Calu3 (cell line): ENCODE results near the gene CTAGE1. TPM values are rescaled to one million over a fixed set of nuclear protein-coding genes. Genes with fewer than 3 reads are reported as not detected.

Source experiments
- BruUV-seq: library from RNA; stranded (reverse); fragments of 400-500 nt; replicated peaks from 2 replicates; lab custom pipeline; 2021; lab: Mats Ljungman, UMichigan
- CTCF ChIA-PET: fragments of 300-600 bp; sonication (Branson Sonifier 250); formaldehyde crosslinking; loops from one replicate; lab custom pipeline; 2022; ENCODE audit warnings: antibody characterized with exemption; lab: Charles Lee
- DNase-seq: peaks from one replicate; pipeline ENCODE4 v3.0.0; 2022
- H3K27ac Mint-ChIP-seq: one replicate; pipeline ENCODE4 v1.8.0; 2022; ENCODE audit warnings: mixed read lengths; ENCODE audit not compliant: unreplicated experiment
- H3K27me3 Mint-ChIP-seq: one replicate; pipeline ENCODE4 v1.8.0; 2022; ENCODE audit warnings: mixed read lengths; ENCODE audit not compliant: unreplicated experiment
- H3K36me3 Mint-ChIP-seq: one replicate; pipeline ENCODE4 v1.8.0; 2022; ENCODE audit warnings: mild to moderate bottlenecking, moderate library complexity, mixed read lengths; ENCODE audit not compliant: insufficient read depth, unreplicated experiment
- H3K4me1 Mint-ChIP-seq: one replicate; pipeline ENCODE4 v1.8.0; 2022; ENCODE audit warnings: mild to moderate bottlenecking, low read depth, mixed read lengths; ENCODE audit not compliant: unreplicated experiment
- H3K4me3 Mint-ChIP-seq: one replicate; pipeline ENCODE4 v1.8.0; 2022; ENCODE audit warnings: mild to moderate bottlenecking, low read depth, moderate library complexity, mixed read lengths; ENCODE audit not compliant: unreplicated experiment
- H3K9me3 Mint-ChIP-seq: one replicate; pipeline ENCODE4 v1.8.0; 2022; ENCODE audit warnings: low read depth, mixed read lengths; ENCODE audit not compliant: unreplicated experiment
- CTCF ChIP-seq: fragments of 200-600 bp; IDR thresholded peaks from one replicate; pipeline ENCODE4 v1.8.0; 2022; ENCODE audit warnings: antibody characterized with exemption; ENCODE audit not compliant: unreplicated experiment
- intact Hi-C: fragments of 100-400 bp; cut with micrococcal nuclease; formaldehyde crosslinking; loops from one replicate; pipeline ENCODE4 v1.10.0; 2022; ENCODE audit not compliant: unreplicated experiment
- total RNA-seq: library from RNA; stranded (reverse); gene quantifications from 2 replicates; pipeline ENCODE4 v1.2.3, GENCODE V29; 2022

The CTAGE1 gene
- total RNA-seq, 1 experiment from 2014 or later, result not detected

- H3K36me3 Mint-ChIP-seq, result peaks cover 8% of the 10 kb centered on the region
- BruUV-seq, result no TSS peak
- TF ChIP-seq CTCF, result no peak
- no peaks in the 10 kb centered on the region for H3K9me3 Mint-ChIP-seq
- peaks cover 67% of the 10 kb centered on the region for H3K4me1 Mint-ChIP-seq
- H3K27me3 Mint-ChIP-seq, result no peaks in the 10 kb centered on the region
- intact Hi-C loops, result loop anchor here (10.0 kb wide), 1 partner anchor 251 kb away; no protein-coding TSS in a partner anchor
- H3K4me3 Mint-ChIP-seq, result no peak overlapping the region
- DNase-seq, result no peak
- CTCF ChIA-PET, result no interaction called here
- no peak overlapping the region for H3K27ac Mint-ChIP-seq
These were observed 18.4 kb upstream of the CTAGE1 start for GRCh38 chr18:22436136-22436535.

- no peak overlapping the region for H3K27ac Mint-ChIP-seq
- peaks cover 8% of the 10 kb centered on the region for H3K36me3 Mint-ChIP-seq
- H3K27me3 Mint-ChIP-seq, result no peaks in the 10 kb centered on the region
- H3K9me3 Mint-ChIP-seq, result no peaks in the 10 kb centered on the region
- peaks cover 69% of the 10 kb centered on the region for H3K4me1 Mint-ChIP-seq
- no peak overlapping the region for H3K4me3 Mint-ChIP-seq
- intact Hi-C loops, result loop anchor here (10.0 kb wide), 1 partner anchor 250 kb away; no protein-coding TSS in a partner anchor
- no TSS peak for BruUV-seq
- CTCF ChIA-PET, result interaction anchor here (0.8 kb wide), 1 partner anchor 31 kb away, joined by 3 read pairs; no protein-coding TSS in a partner anchor
- TF ChIP-seq CTCF, result no peak
- no peak for DNase-seq
These were observed 17.4 kb upstream of the CTAGE1 start for GRCh38 chr18:22434973-22435608.

- DNase-seq, result no peak
- no peak overlapping the region for H3K4me3 Mint-ChIP-seq
- no peaks in the 10 kb centered on the region for H3K9me3 Mint-ChIP-seq
- peaks cover 70% of the 10 kb centered on the region for H3K4me1 Mint-ChIP-seq
- no peaks in the 10 kb centered on the region for H3K27me3 Mint-ChIP-seq
- BruUV-seq, result no TSS peak
- intact Hi-C loops, result loop anchor here (10.0 kb wide), 1 partner anchor 249 kb away; no protein-coding TSS in a partner anchor
- CTCF ChIA-PET, result no interaction called here
- peaks cover 8% of the 10 kb centered on the region for H3K36me3 Mint-ChIP-seq
- no peak overlapping the region for H3K27ac Mint-ChIP-seq
- TF ChIP-seq CTCF, result no peak
These were observed 16.2 kb upstream of the CTAGE1 start for GRCh38 chr18:22433956-22434355.

- H3K36me3 Mint-ChIP-seq, result peaks cover 8% of the 10 kb centered on the region
- H3K9me3 Mint-ChIP-seq, result no peaks in the 10 kb centered on the region
- H3K27ac Mint-ChIP-seq, result peak overlapping the region; percentile 90
- intact Hi-C loops, result loop anchor here (10.0 kb wide), 1 partner anchor 248 kb away; no protein-coding TSS in a partner anchor
- no TSS peak for BruUV-seq
- no peaks in the 10 kb centered on the region for H3K27me3 Mint-ChIP-seq
- DNase-seq, result peak; percentile 78
- peaks cover 81% of the 10 kb centered on the region for H3K4me1 Mint-ChIP-seq
- H3K4me3 Mint-ChIP-seq, result peak overlapping the region; percentile 46
- CTCF ChIA-PET, result no interaction called here
- TF ChIP-seq CTCF, result no peak
These were observed 15.0 kb upstream of the CTAGE1 start for GRCh38 chr18:22432657-22433137.
